ENCODE results near the gene IFT80. TPM values are rescaled to one million over a fixed set of nuclear protein-coding genes. Genes with fewer than 3 reads are reported as not detected.
A peak's percentile ranks its signal among the peaks of the same experiment; 100 is the strongest.

The IFT80 gene
- total and polyA plus RNA-seq, 9 of the 15 experiments (the other 6 are each of a cell fraction or from before 2014, with no cell fraction given) = 6.7 to 21.1 (median 16.4) TPM

DNA sequence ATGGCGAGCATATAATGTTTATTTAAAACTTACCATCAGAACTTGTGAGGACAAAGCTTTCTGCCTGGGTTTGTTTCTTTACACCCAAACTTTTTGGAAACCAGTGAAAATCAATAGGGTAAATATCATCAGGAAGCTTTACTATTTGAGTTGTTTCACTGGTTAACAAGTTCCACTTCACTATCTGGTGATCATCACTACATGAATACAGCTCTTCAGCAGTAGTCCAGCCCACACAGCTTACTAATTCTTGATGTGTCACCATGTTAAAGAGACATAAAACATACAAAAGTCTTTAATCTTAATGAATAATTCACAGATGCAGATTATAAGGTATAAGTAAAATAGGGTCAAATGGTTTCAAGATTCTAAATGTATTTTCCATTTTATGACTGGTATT, 17.6 kb downstream of the IFT80 start:
- Histone ChIP-seq H3K4me2 (ENCODE audit: insufficient read depth, low read length) (no peak overlapping the region), H2AFZ (ENCODE audit: low read depth, low read length) (no peak overlapping the region), H3K79me2 (ENCODE audit: control insufficient read depth, insufficient read depth, low read length) (no peaks in the 10 kb centered on the region), H3K9me1 (ENCODE audit: control insufficient read depth, insufficient read depth, low read length) (no peaks in the 10 kb centered on the region), H3K27me3 (ENCODE audit: control insufficient read depth in 2 of 2, insufficient read depth in 2 of 2, low read length in 2 of 2) (no peaks in the 10 kb centered on the region), H3K9ac (ENCODE audit: insufficient read depth in 1 of 2, low read depth in 2 of 2, low read length in 2 of 2) (no peak overlapping the region), H3K4me3 (no peak overlapping the region), H3K36me3 (ENCODE audit: control insufficient read depth, insufficient read depth, low read length) (no peaks in the 10 kb centered on the region; the same call in 2 of the 3 replicates), H3K4me1 (replicated peaks in 1 of 2; ENCODE audit: control insufficient read depth in 2 of 2, insufficient read depth in 2 of 2, low read length in 2 of 2) (no peaks in the 10 kb centered on the region; a peak in 2 of 5 replicates), H3K27ac (ENCODE audit: extremely low read depth, low read depth, low read length) (no peak overlapping the region), H4K20me1 (replicated peaks; ENCODE audit: control insufficient read depth, insufficient read depth, low read length) (no peaks in the 10 kb centered on the region), H3K9me3 (replicated peaks; ENCODE audit: control insufficient read depth, insufficient read depth, low read depth, low read length) (no peaks in the 10 kb centered on the region)
- no peak for ATAC-seq
- in situ Hi-C loops (cut with MboI) = no loop called here
- 76% methylated on average over 1 of the region's 1 CpG for WGBS (ENCODE audit: insufficient coverage, low coverage, missing lambda C conversion rate)
- CTCF ChIA-PET (ENCODE audit: low intra/inter-chr PET ratio) = no interaction called here
- no TSS peak for BruUV-seq (replicated peaks)
- no peak for FAIRE-seq
- TF ChIP-seq, protein P1, sequence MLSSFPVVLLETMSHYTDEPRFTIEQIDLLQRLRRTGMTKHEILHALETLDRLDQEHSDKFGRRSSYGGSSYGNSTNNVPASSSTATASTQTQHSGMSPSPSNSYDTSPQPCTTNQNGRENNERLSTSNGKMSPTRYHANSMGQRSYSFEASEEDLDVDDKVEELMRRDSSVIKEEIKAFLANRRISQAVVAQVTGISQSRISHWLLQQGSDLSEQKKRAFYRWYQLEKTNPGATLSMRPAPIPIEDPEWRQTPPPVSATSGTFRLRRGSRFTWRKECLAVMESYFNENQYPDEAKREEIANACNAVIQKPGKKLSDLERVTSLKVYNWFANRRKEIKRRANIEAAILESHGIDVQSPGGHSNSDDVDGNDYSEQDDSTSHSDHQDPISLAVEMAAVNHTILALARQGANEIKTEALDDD (IDR thresholded peaks at IDR 0.05) = peak; percentile 72
- no peak for TF ChIP-seq MIER1 (IDR thresholded peaks at IDR 0.05; ENCODE audit: low read depth)
- POLR2A ChIA-PET = interaction anchor here (0.6 to 1.7 kb wide), 7 partner anchors 9 to 917 kb away, joined by 3 to 8 read pairs (median 3); partner anchors contain the start of genes SMC4 and TRIM59
- no peak for DNase-seq (ENCODE audit: extremely low read depth in 1 of 4, low spot score in 3 of 4)
- intact Hi-C loops (cut with micrococcal nuclease) = no loop called here

DNA sequence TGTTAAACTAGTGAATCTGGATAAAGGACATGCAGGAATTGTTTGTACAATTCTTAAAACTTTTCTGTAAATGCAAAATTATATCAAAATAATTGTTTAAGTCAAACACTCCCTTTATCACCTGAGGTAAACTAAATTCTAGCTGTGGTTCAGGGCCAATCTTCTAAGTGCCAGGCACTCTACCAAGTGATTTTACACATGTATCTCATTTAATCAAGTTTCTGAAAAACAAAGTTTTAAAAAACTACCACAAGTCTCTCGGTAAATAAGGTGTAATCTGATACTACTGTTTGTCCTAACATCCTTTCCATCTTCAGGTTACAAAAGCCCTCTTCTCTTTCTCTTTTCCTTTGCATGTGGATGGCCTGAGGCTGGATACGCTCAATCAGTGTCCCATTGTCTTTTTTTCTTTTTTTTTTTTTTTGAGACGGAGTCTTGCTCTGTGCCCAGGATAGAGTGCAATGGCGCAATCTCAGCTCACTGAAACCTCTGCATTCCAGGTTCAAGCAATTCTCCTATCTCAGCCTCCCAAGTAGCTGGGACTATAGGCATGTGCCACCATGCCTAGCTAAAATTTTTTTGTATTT, 19.3 kb downstream of the IFT80 start:
- Histone ChIP-seq H4K20me1 (replicated peaks; ENCODE audit: control insufficient read depth, insufficient read depth, low read length) (no peaks in the 10 kb centered on the region), H3K9ac (ENCODE audit: insufficient read depth in 1 of 2, low read depth in 2 of 2, low read length in 2 of 2) (no peak overlapping the region), H3K27ac (ENCODE audit: extremely low read depth, low read depth, low read length) (no peak overlapping the region), H3K4me3 (no peak overlapping the region), H3K4me1 (replicated peaks in 1 of 2; ENCODE audit: control insufficient read depth in 2 of 2, insufficient read depth in 2 of 2, low read length in 2 of 2) (no peaks in the 10 kb centered on the region; a peak in 1 of 5 replicates), H3K79me2 (ENCODE audit: control insufficient read depth, insufficient read depth, low read length) (no peaks in the 10 kb centered on the region), H3K9me3 (replicated peaks; ENCODE audit: control insufficient read depth, insufficient read depth, low read depth, low read length) (no peaks in the 10 kb centered on the region), H2AFZ (ENCODE audit: low read depth, low read length) (no peak overlapping the region), H3K4me2 (ENCODE audit: insufficient read depth, low read length) (no peak overlapping the region), H3K36me3 (ENCODE audit: control insufficient read depth, insufficient read depth, low read length) (no peaks in the 10 kb centered on the region), H3K27me3 (ENCODE audit: control insufficient read depth in 2 of 2, insufficient read depth in 2 of 2, low read length in 2 of 2) (no peaks in the 10 kb centered on the region), H3K9me1 (ENCODE audit: control insufficient read depth, insufficient read depth, low read length) (no peaks in the 10 kb centered on the region)
- TF ChIP-seq MCM3 (IDR thresholded peaks at IDR 0.05) = no peak
- no peak for ATAC-seq
- ChIA-PET POLR2A (interaction anchor here (0.6 kb wide), 1 partner anchor 175 kb away, joined by 3 read pairs; no protein-coding TSS in a partner anchor), CTCF (ENCODE audit: low intra/inter-chr PET ratio) (no interaction called here)
- FAIRE-seq = no peak
- intact Hi-C loops (cut with micrococcal nuclease) = no loop called here
- no peak for DNase-seq (ENCODE audit: extremely low read depth in 1 of 4, low spot score in 3 of 4)
- in situ Hi-C loops (cut with MboI) = no loop called here
- BruUV-seq (replicated peaks) = no TSS peak
- WGBS (ENCODE audit: insufficient coverage, low coverage, missing lambda C conversion rate) = 58% methylated on average over 2 of the region's 4 CpGs

Data from K562 (cell line).